Ectodermal cell (in vitro differentiated cells): ENCODE measurements around the gene MTMR2.

Experiments
- H3K27ac ChIP-seq: 2 replicates; pipeline ENCODE4 v1.7.0; 2013; ENCODE audit warnings: mild to moderate bottlenecking, low read depth, low read length; ENCODE audit not compliant: insufficient read depth, poor library complexity, severe bottlenecking
- H3K27me3 ChIP-seq: 2 replicates; pipeline ENCODE4 v1.7.0; 2013; ENCODE audit warnings: mild to moderate bottlenecking, low read length; ENCODE audit not compliant: insufficient read depth, control insufficient read depth, poor library complexity, severe bottlenecking
- H3K36me3 ChIP-seq: one replicate; pipeline ENCODE4 v1.7.0; 2013; ENCODE audit warnings: low read length; ENCODE audit not compliant: control insufficient read depth, insufficient read depth
- H3K4me1 ChIP-seq: one replicate; pipeline ENCODE4 v1.7.0; 2013; ENCODE audit warnings: low read length; ENCODE audit not compliant: control insufficient read depth, insufficient read depth
- H3K4me3 ChIP-seq: 2 replicates; pipeline ENCODE4 v1.7.0; 2013; ENCODE audit warnings: low read depth, low read length, control low read depth; ENCODE audit not compliant: insufficient read depth
- H3K9me3 ChIP-seq: 2 replicates; pipeline ENCODE4 v1.7.0; 2013; ENCODE audit warnings: mild to moderate bottlenecking, low read length, moderate library complexity; ENCODE audit not compliant: control insufficient read depth
- WGBS, 2 experiments: methylation state at CpG; one replicate each; pipeline ENCODE4 v1.1.7; 2013; ENCODE audit warnings: missing lambda C conversion rate in 2 of 2; 5-methylcytosine and 5-hydroxymethylcytosine counted together

MTMR2 gene

GRCh38 chr11:95920460-95921105 is 3.3 kb downstream of the MTMR2 start:
- 99 to 100% methylated on average over 3 of the region's 3 CpGs for whole genome bisulfite sequencing, 2 experiments
- H3K27ac ChIP-seq = no peak overlapping the region
- H3K9me3 ChIP-seq = no peaks in the 10 kb centered on the region
- H3K4me1 ChIP-seq = no peaks in the 10 kb centered on the region
- no peak overlapping the region for H3K4me3 ChIP-seq
- no peaks in the 10 kb centered on the region for H3K27me3 ChIP-seq
- H3K36me3 ChIP-seq = no peaks in the 10 kb centered on the region

GRCh38 chr11:95919514-95919913 is 4.4 kb downstream of the MTMR2 start:
- Histone ChIP-seq H3K4me1 (no peaks in the 10 kb centered on the region), H3K36me3 (no peaks in the 10 kb centered on the region), H3K27ac (no peak overlapping the region), H3K4me3 (no peak overlapping the region), H3K27me3 (no peaks in the 10 kb centered on the region), H3K9me3 (no peaks in the 10 kb centered on the region)
- WGBS, 2 experiments = 88 to 97% methylated on average over 2 to 3 of the region's 3 CpGs

GRCh38 chr11:95918720-95919119 is 5.2 kb downstream of the MTMR2 start:
- H3K36me3 ChIP-seq = no peaks in the 10 kb centered on the region
- no peaks in the 10 kb centered on the region for H3K27me3 ChIP-seq
- 90 to 92% methylated on average over 3 of the region's 3 CpGs for WGBS, 2 experiments
- no peaks in the 10 kb centered on the region for H3K9me3 ChIP-seq
- H3K4me1 ChIP-seq = no peaks in the 10 kb centered on the region
- no peak overlapping the region for H3K4me3 ChIP-seq
- H3K27ac ChIP-seq = no peak overlapping the region

- no peak overlapping the region for H3K4me3 ChIP-seq
- 71 to 81% methylated on average over 1 of the region's 2 CpGs for WGBS, 2 experiments
Observed at GRCh38 chr11:95918056-95918455, 5.9 kb downstream of the MTMR2 start.

GRCh38 chr11:95917193-95918036 is 6.5 kb downstream of the MTMR2 start:
- no peak overlapping the region for H3K27ac ChIP-seq
- no peak overlapping the region for H3K4me3 ChIP-seq
- H3K4me1 ChIP-seq = no peaks in the 10 kb centered on the region
- H3K27me3 ChIP-seq = no peaks in the 10 kb centered on the region
- 94 to 95% methylated on average over 8 of the region's 8 CpGs for WGBS, 2 experiments
- no peaks in the 10 kb centered on the region for H3K9me3 ChIP-seq
- H3K36me3 ChIP-seq = no peaks in the 10 kb centered on the region

More at GRCh38 chr11:95918056-95918455, 5.9 kb downstream of the MTMR2 start:
- Histone ChIP-seq H3K9me3 (no peaks in the 10 kb centered on the region), H3K36me3 (no peaks in the 10 kb centered on the region), H3K27me3 (no peaks in the 10 kb centered on the region), H3K27ac (no peak overlapping the region), H3K4me1 (no peaks in the 10 kb centered on the region)

GRCh38 chr11:95916049-95916448 is 7.9 kb downstream of the MTMR2 start:
- Histone ChIP-seq H3K27me3 (no peaks in the 10 kb centered on the region), H3K4me1 (no peaks in the 10 kb centered on the region), H3K27ac (no peak overlapping the region), H3K4me3 (no peak overlapping the region), H3K36me3 (no peaks in the 10 kb centered on the region), H3K9me3 (no peaks in the 10 kb centered on the region)
- WGBS, 2 experiments = 90 to 97% methylated on average over 2 of the region's 2 CpGs

GRCh38 chr11:95915051-95915450 is 8.9 kb downstream of the MTMR2 start:
- no peak overlapping the region for H3K4me3 ChIP-seq
- 92 to 97% methylated on average over 1 to 2 of the region's 2 CpGs for WGBS, 2 experiments
- no peaks in the 10 kb centered on the region for H3K36me3 ChIP-seq
- no peak overlapping the region for H3K27ac ChIP-seq
- no peaks in the 10 kb centered on the region for H3K4me1 ChIP-seq
- no peaks in the 10 kb centered on the region for H3K27me3 ChIP-seq
- H3K9me3 ChIP-seq = no peaks in the 10 kb centered on the region

GRCh38 chr11:95913830-95914615 is 9.9 kb downstream of the MTMR2 start:
- 60 to 100% methylated on average over 1 of the region's 1 CpG for WGBS, 2 experiments
- no peak overlapping the region for H3K4me3 ChIP-seq
- no peaks in the 10 kb centered on the region for H3K36me3 ChIP-seq
- no peaks in the 10 kb centered on the region for H3K27me3 ChIP-seq
- no peaks in the 10 kb centered on the region for H3K9me3 ChIP-seq
- H3K27ac ChIP-seq = no peak overlapping the region
- H3K4me1 ChIP-seq = no peaks in the 10 kb centered on the region

- no peak overlapping the region for H3K27ac ChIP-seq
- H3K9me3 ChIP-seq = no peaks in the 10 kb centered on the region
- no peaks in the 10 kb centered on the region for H3K36me3 ChIP-seq
- WGBS, 2 experiments = 94 to 96% methylated on average over 4 of the region's 4 CpGs
- H3K4me1 ChIP-seq = no peaks in the 10 kb centered on the region
- no peaks in the 10 kb centered on the region for H3K27me3 ChIP-seq
- no peak overlapping the region for H3K4me3 ChIP-seq
Observed at GRCh38 chr11:95912902-95913560, 10.9 kb downstream of the MTMR2 start.
